Right lobe of liver (tissue), 4 donors: ENCODE data around the gene MCF2L2.

Experiments used
- CTCF ChIP-seq, 4 donors: fragments of 200-600 bp in 3 of 4; fragments of 450-650 bp in 1 of 4; IDR thresholded peaks; one replicate each; pipeline versions ENCODE4 v1.5.1 to v1.8.0; 2016 to 2022; ENCODE audit warnings: antibody characterized with exemption in 4 of 4, mild to moderate bottlenecking in 2 of 4
- POLR2A ChIP-seq: fragments of 450-650 bp; IDR thresholded peaks from one replicate; pipeline ENCODE4 v1.6.1; 2017; ENCODE audit warnings: antibody characterized with exemption, mild to moderate bottlenecking
- donor health status: DM: no; HTN: no; CAD: no.
- donor health status: DM: no; HTN: no; CAD: no.
- donor health status: DM: no; HTN: yes; CAD: no.

GRCh38 chr3:183220828-183221227 lies 207.6 kb downstream of the MCF2L2 start:
- TF ChIP-seq CTCF (IDR thresholded peaks at IDR 0.05) (no peak), POLR2A (no peak)
